GM13976 (cell line): ENCODE measurements around the gene PCDHAC1.

Experiments
- DNase-seq: peaks from one replicate; pipeline ENCODE4 v3.0.0; 2012; ENCODE audit warnings: low spot score
- CTCF ChIP-seq: IDR thresholded peaks from 2 replicates; pipeline ENCODE4 v1.5.1; 2012; ENCODE audit warnings: borderline replicate concordance, mild to moderate bottlenecking; ENCODE audit not compliant: insufficient read depth; ENCODE audit errors: extremely low read depth, missing control alignments, control extremely low read depth
- in situ Hi-C: fragments of 300-500 bp; cut with MboI; formaldehyde crosslinking; loops from one replicate; pipeline ENCODE4 v1.12.0; 2022; ENCODE audit warnings: low sequenced_read_pairs, mixed read lengths, inconsistent platforms; ENCODE audit not compliant: unreplicated experiment

Gene PCDHAC1

DNA sequence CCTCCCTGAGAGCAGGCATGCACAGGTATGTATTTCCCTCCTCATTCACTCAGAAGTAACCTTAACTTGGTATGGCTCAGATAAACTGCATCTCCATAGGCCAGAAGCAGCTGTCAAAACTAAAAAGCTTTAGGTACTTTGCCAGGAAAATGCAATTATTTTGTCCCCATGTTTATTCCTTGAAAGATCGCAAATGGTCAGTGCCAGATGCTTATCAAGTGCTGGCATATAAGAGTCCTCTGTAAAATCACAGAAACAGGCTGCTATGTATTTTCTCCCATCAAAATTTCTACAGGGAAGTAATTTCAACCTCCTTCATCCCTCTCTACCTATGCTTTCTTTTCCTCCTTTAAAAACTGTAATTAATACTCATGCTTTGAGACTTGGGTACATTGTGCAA, 52.9 kb downstream of the PCDHAC1 start:
- no peak for DNase-seq
- TF ChIP-seq CTCF = no peak
- in situ Hi-C loops = no loop called here
